ENCODE data around the gene CASKIN1. TPM values are rescaled to one million over a fixed set of nuclear protein-coding genes. Genes with fewer than 3 reads are reported as not detected.
A peak's percentile ranks its signal among the peaks of the same experiment; 100 is the strongest.

CASKIN1 gene
- total and polyA plus RNA-seq, 2 experiments from 2014 or later, result 1.0 to 6.2 TPM

GRCh38 chr16:2152695-2153506 is 43.5 kb downstream of the CASKIN1 start:
- peak overlapping the region; percentile 95 for H3K27ac ChIP-seq (ENCODE audit: low read depth)
- peak overlapping the region; percentile 100 for H3K4me2 ChIP-seq
- ATAC-seq (no peak; the same call in 2 of the 3 replicates), DNase-seq (ENCODE audit: low spot score) (peak; percentile 37)
- Mint-ChIP-seq H3K36me3 (ENCODE audit: low read depth) (peaks cover 50% of the 10 kb centered on the region), H3K9me3 (peaks cover 21% of the 10 kb centered on the region), H3K27me3 (ENCODE audit: insufficient read depth, low read depth, poor library complexity) (peaks cover 71% of the 10 kb centered on the region), H3K4me1 (peaks cover 46% of the 10 kb centered on the region), H3K27ac (peak overlapping the region; percentile 98), H3K4me3 (peak overlapping the region; percentile 93)
- no peak overlapping the region for H2AFZ ChIP-seq
- H3K79me2 ChIP-seq (replicated peaks; ENCODE audit: insufficient read depth), result peaks cover 48% of the 10 kb centered on the region
- TF ChIP-seq, protein P1, sequence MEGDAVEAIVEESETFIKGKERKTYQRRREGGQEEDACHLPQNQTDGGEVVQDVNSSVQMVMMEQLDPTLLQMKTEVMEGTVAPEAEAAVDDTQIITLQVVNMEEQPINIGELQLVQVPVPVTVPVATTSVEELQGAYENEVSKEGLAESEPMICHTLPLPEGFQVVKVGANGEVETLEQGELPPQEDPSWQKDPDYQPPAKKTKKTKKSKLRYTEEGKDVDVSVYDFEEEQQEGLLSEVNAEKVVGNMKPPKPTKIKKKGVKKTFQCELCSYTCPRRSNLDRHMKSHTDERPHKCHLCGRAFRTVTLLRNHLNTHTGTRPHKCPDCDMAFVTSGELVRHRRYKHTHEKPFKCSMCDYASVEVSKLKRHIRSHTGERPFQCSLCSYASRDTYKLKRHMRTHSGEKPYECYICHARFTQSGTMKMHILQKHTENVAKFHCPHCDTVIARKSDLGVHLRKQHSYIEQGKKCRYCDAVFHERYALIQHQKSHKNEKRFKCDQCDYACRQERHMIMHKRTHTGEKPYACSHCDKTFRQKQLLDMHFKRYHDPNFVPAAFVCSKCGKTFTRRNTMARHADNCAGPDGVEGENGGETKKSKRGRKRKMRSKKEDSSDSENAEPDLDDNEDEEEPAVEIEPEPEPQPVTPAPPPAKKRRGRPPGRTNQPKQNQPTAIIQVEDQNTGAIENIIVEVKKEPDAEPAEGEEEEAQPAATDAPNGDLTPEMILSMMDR (conservative IDR thresholded peaks at IDR 0.05; ENCODE audit: low read depth in 2 of 2), result peak in 1 of 2 experiments; percentile 11; a peak in 1 of 4 replicates
- no peak for TF ChIP-seq STAT1 (IDR thresholded peaks at IDR 0.05; ENCODE audit: unreplicated experiment)
- no peak for TF ChIP-seq CREB1 (CRISPR knock-in tag; IDR thresholded peaks at IDR 0.05; ENCODE audit: low read depth)
- TF ChIP-seq, protein P2, sequence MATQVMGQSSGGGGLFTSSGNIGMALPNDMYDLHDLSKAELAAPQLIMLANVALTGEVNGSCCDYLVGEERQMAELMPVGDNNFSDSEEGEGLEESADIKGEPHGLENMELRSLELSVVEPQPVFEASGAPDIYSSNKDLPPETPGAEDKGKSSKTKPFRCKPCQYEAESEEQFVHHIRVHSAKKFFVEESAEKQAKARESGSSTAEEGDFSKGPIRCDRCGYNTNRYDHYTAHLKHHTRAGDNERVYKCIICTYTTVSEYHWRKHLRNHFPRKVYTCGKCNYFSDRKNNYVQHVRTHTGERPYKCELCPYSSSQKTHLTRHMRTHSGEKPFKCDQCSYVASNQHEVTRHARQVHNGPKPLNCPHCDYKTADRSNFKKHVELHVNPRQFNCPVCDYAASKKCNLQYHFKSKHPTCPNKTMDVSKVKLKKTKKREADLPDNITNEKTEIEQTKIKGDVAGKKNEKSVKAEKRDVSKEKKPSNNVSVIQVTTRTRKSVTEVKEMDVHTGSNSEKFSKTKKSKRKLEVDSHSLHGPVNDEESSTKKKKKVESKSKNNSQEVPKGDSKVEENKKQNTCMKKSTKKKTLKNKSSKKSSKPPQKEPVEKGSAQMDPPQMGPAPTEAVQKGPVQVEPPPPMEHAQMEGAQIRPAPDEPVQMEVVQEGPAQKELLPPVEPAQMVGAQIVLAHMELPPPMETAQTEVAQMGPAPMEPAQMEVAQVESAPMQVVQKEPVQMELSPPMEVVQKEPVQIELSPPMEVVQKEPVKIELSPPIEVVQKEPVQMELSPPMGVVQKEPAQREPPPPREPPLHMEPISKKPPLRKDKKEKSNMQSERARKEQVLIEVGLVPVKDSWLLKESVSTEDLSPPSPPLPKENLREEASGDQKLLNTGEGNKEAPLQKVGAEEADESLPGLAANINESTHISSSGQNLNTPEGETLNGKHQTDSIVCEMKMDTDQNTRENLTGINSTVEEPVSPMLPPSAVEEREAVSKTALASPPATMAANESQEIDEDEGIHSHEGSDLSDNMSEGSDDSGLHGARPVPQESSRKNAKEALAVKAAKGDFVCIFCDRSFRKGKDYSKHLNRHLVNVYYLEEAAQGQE (IDR thresholded peaks at IDR 0.05; ENCODE audit: unreplicated experiment), result no peak
- peak; percentile 57; the same call in 1 of the 2 replicates for TF ChIP-seq POLR2AphosphoS5 (IDR thresholded peaks at IDR 0.05; ENCODE audit: low read depth)
- peak overlapping the region; percentile 79 for H3K4me3 ChIP-seq
- H3F3A ChIP-seq (replicated peaks; ENCODE audit: low read depth), result peaks cover 55% of the 10 kb centered on the region
- peaks cover 38% of the 10 kb centered on the region for H3K4me1 ChIP-seq (ENCODE audit: insufficient read depth)
- H4K20me1 ChIP-seq (replicated peaks; ENCODE audit: insufficient read depth), result peaks cover 37% of the 10 kb centered on the region
- no peaks in the 10 kb centered on the region for H3K9me2 ChIP-seq (ENCODE audit: insufficient read depth)
- peaks cover 21% of the 10 kb centered on the region; the same call in 1 of the 2 replicates for H3K36me3 ChIP-seq (ENCODE audit: insufficient read depth)
- no peaks in the 10 kb centered on the region for H3K27me3 ChIP-seq (ENCODE audit: insufficient read depth)

- H3F3A ChIP-seq (replicated peaks; ENCODE audit: low read depth), result peaks cover 66% of the 10 kb centered on the region
- no peak for TF ChIP-seq ZNF114 (CRISPR knock-in tag; IDR thresholded peaks at IDR 0.05)
- TF ChIP-seq NANOG (IDR thresholded peaks at IDR 0.05; ENCODE audit: borderline replicate concordance), result no peak
- TF ChIP-seq EZH2 (IDR thresholded peaks at IDR 0.05; ENCODE audit: low read depth, unreplicated experiment), result no peak
- TF ChIP-seq EZH2phosphoT487 (IDR thresholded peaks at IDR 0.05; ENCODE audit: unreplicated experiment), result no peak
These were observed 45.0 kb downstream of the CASKIN1 start for GRCh38 chr16:2151188-2152091.

More at GRCh38 chr16:2151188-2152091, 45.0 kb downstream of the CASKIN1 start:
- peak overlapping the region; percentile 93 for H3K4me3 Mint-ChIP-seq
- DNase-seq (ENCODE audit: low spot score) (peak; percentile 58), ATAC-seq (peak; percentile 0; the same call in 1 of the 3 replicates)
- H3K79me2 ChIP-seq (replicated peaks; ENCODE audit: insufficient read depth), result peaks cover 33% of the 10 kb centered on the region
- H3K27me3 ChIP-seq (ENCODE audit: insufficient read depth), result peaks cover 9% of the 10 kb centered on the region; the same call in 1 of the 2 replicates
- peaks cover 66% of the 10 kb centered on the region for H3K27me3 Mint-ChIP-seq (ENCODE audit: insufficient read depth, low read depth, poor library complexity)
- peaks cover 21% of the 10 kb centered on the region for H3K9me3 Mint-ChIP-seq
- no peak overlapping the region for H2AFZ ChIP-seq
- H3K4me2 ChIP-seq, result peak overlapping the region; percentile 100
- H3K9me2 ChIP-seq (ENCODE audit: insufficient read depth), result no peaks in the 10 kb centered on the region
- peak overlapping the region; percentile 79 for H3K4me3 ChIP-seq
- peaks cover 21% of the 10 kb centered on the region; the same call in 1 of the 2 replicates for H3K36me3 ChIP-seq (ENCODE audit: insufficient read depth)
- peaks cover 33% of the 10 kb centered on the region for H4K20me1 ChIP-seq (replicated peaks; ENCODE audit: insufficient read depth)
- H3K36me3 Mint-ChIP-seq (ENCODE audit: low read depth), result peaks cover 45% of the 10 kb centered on the region
- H3K27ac ChIP-seq (ENCODE audit: low read depth), result peak overlapping the region; percentile 95
- peaks cover 32% of the 10 kb centered on the region for H3K4me1 Mint-ChIP-seq
- H3K27ac Mint-ChIP-seq, result peak overlapping the region; percentile 45; the same call in 1 of the 2 replicates
- peaks cover 32% of the 10 kb centered on the region for H3K4me1 ChIP-seq (ENCODE audit: insufficient read depth)

Measured in GM23338 (cell line).